Effector memory CD8-positive, alpha-beta T cell (primary cell): Measurements from ENCODE around the gene DRD1.
"Not testable (repeated sequence)": the region's sequence is repeated elsewhere in the genome, so short reads cannot be mapped to it uniquely, and the experiment has no call there.

Experiments
- ATAC-seq: fragments of 150-1000 bp; cut with Tn5 transposase; replicated peaks from 2 replicates; pipeline ENCODE4 v1.10.0; 2021; ENCODE audit warnings: mild to moderate bottlenecking, moderate library complexity
- DNase-seq, 3 experiments: peaks; one replicate each; pipeline ENCODE4 v3.0.0; 2021
- H3K27ac Mint-ChIP-seq, 2 donors: one replicate each; pipeline ENCODE4 v1.8.0; 2022; ENCODE audit warnings: mild to moderate bottlenecking in 2 of 2, mixed read lengths in 2 of 2, moderate library complexity in 2 of 2
- H3K27me3 Mint-ChIP-seq, 2 donors: one replicate each; pipeline ENCODE4 v1.8.0; 2022; ENCODE audit warnings: mixed read lengths in 2 of 2
- H3K36me3 Mint-ChIP-seq: one replicate; pipeline ENCODE4 v1.8.0; 2022; ENCODE audit warnings: mild to moderate bottlenecking, moderate library complexity, mixed read lengths; ENCODE audit not compliant: insufficient read depth
- H3K4me1 Mint-ChIP-seq, 2 donors: one replicate each; pipeline ENCODE4 v1.8.0; 2022; ENCODE audit warnings: low read depth in 2 of 2, mixed read lengths in 2 of 2
- H3K4me3 Mint-ChIP-seq, 2 donors: one replicate each; pipeline ENCODE4 v1.8.0; 2022; ENCODE audit warnings: mild to moderate bottlenecking in 2 of 2, mixed read lengths in 2 of 2, moderate library complexity in 2 of 2
- H3K9me3 Mint-ChIP-seq, 2 donors: one replicate each; pipeline ENCODE4 v1.8.0; 2022; ENCODE audit warnings: mixed read lengths in 2 of 2

The DRD1 gene

DNA sequence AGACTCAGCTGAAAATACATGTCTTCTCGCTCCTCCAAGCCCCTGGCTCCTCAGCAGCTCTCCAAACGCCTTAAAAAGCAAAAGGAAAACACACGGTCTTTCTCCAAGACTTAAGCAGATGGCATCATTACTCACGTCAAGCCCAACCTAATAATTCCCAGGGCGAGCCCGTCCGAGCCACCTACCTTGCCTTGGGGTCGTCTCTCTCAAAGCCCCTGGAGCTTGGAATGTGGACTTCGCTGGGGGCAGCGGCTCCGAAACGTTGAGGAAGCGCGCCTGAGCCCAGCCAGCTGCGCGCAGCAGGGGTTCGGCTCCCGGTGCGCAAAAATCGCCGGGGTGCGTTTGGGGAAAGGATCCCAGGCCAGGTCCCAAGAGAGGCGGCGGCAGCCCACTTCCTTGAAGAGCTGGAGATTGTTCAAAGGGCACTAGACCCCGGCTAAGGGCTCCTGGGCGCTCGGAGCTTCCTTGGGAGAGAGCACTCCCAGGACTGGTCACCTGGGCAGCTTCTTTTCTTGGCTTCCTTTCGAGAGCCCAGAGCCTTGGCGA lies 395 bp downstream of the DRD1 start:
- H3K27ac Mint-ChIP-seq, result no peak overlapping the region
- no peaks in the 10 kb centered on the region for H3K36me3 Mint-ChIP-seq
- no peak for ATAC-seq
- H3K4me1 Mint-ChIP-seq, result peaks cover 5% of the 10 kb centered on the region in 2 donors
- DNase-seq, result no peak
- peaks cover 68 to 73% of the 10 kb centered on the region in 2 donors for H3K27me3 Mint-ChIP-seq
- H3K4me3 Mint-ChIP-seq, result no peak overlapping the region
- no peaks in the 10 kb centered on the region for H3K9me3 Mint-ChIP-seq

DNA sequence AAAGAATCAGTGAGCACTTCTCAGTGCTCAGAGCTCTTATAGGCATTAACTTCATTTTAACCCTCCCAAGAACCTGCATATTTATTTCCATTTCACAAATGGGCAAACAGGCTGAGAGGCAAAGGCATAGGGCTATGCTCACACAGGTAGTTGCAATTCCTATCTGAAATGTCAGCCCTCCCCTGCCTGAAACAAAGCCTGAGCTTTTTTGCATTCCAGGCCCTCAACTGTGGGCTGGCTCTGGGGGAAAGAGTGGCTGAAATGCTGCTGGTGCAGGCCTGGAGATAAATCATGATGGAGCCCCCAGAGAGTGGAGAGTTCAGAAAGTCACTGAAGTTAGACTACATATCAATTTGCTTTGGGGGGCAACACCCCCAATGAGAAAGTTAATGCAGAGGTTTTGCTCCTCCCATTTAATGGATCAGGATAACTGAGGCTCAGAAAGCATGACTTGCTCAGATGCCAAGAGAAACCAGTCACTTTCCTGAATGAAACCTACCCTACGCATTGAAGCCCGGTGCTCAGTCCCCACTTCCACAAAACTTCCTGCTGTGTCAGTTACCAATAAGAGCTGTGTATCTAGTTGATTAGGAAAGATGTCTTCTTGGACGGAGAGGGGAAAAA lies 5.6 kb downstream of the DRD1 start:
- H3K27me3 Mint-ChIP-seq, result peaks cover 54 to 71% of the 10 kb centered on the region in 2 donors
- H3K4me3 Mint-ChIP-seq, result no peak overlapping the region
- no peak for DNase-seq
- no peaks in the 10 kb centered on the region for H3K36me3 Mint-ChIP-seq
- ATAC-seq, result no peak
- H3K4me1 Mint-ChIP-seq, result no peaks in the 10 kb centered on the region
- H3K9me3 Mint-ChIP-seq, result no peaks in the 10 kb centered on the region
- H3K27ac Mint-ChIP-seq, result no peak overlapping the region

DNA sequence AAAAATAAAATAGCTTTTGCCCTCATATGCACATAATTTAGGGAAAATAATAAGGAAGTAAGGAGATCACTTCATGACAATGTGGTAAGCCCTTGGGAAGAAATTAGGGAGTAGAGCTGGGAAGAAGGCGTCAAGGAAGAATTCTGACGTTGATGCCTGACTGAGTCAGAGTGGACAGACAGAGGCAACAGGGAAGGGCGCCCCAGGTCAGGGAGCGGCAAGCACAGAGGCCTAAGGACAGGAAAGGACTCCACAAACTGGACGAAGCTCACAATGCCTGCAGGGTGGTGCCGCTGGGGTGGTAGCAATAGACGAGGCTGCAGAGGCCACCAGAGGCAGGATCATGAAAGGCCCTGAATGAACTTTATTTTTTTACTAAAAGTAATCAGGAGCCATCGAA lies 7.6 kb downstream of the DRD1 start:
- Mint-ChIP-seq H3K4me3 (no peak overlapping the region), H3K4me1 (no peaks in the 10 kb centered on the region), H3K27me3 (peaks cover 34 to 54% of the 10 kb centered on the region in 2 donors), H3K27ac (no peak overlapping the region), H3K9me3 (no peaks in the 10 kb centered on the region), H3K36me3 (no peaks in the 10 kb centered on the region)
- DNase-seq (no peak), ATAC-seq (no peak)

DNA sequence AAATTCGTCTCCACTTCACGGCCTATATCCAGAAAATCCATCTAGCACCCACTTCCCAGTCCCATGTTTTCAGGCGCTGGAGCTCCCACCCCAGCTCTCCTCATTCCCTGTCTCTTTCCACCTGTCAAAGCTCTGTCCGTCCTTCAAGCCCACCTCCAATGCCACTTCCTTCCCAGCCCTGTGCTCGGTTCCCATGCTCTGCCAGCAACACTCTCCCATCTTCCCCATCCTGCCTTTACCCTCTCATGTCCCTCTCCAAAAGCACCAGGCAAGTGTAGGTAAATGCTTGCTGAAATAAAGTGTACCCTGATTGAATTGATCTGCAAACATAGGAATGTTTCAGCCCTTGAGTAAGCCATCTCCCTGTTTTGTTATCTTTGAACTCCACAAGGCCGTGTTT lies 9.2 kb downstream of the DRD1 start:
- H3K27me3 Mint-ChIP-seq, result peaks cover 25 to 54% of the 10 kb centered on the region in 2 donors
- no peak for ATAC-seq
- H3K9me3 Mint-ChIP-seq, result no peaks in the 10 kb centered on the region
- H3K4me1 Mint-ChIP-seq, result no peaks in the 10 kb centered on the region
- DNase-seq, result no peak
- no peaks in the 10 kb centered on the region for H3K36me3 Mint-ChIP-seq
- no peak overlapping the region for H3K27ac Mint-ChIP-seq
- H3K4me3 Mint-ChIP-seq, result no peak overlapping the region

DNA sequence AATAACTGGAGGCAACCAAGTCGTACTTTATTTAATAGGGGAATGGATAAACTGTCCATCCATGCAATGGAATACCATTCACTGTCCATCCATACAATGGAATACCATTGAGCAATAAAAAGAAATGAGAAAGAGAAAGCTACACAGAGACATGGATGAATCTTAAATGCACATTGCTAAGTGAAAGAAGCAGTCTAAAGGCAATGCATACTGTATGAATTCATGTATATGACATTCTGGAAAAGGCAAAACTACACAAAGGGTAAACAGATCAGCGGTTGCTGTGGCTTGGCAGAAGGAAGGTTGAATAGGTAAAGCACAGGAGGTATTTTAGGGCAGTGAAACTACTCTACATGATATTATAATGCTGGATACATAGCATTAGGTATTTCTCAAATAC lies 16.2 kb downstream of the DRD1 start:
- Mint-ChIP-seq H3K4me3 (no peak overlapping the region), H3K4me1 (no peaks in the 10 kb centered on the region), H3K27ac (no peak overlapping the region), H3K27me3 (peaks cover 40 to 43% of the 10 kb centered on the region in 2 donors), H3K9me3 (peaks cover 0 to 4% of the 10 kb centered on the region in 2 donors), H3K36me3 (no peaks in the 10 kb centered on the region)
- no peak for DNase-seq
- ATAC-seq, result no peak

DNA sequence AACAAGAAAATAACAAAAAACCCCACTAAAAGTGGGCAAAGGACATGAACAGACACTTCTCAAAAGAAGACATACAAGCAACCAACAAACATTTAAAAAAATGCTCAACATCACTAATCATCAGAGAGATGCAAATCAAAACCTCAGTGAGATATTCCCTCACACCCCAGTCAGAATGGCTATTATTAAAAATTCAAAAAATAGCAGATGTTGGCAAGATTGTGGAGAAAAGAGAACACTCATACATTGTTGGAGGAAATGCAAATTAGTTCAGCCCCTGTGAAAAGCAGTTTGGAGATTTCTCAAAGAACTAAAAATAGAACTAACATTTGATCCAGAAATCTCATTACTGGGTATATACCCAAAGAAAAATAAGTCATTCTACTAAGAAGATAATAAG lies 19.4 kb downstream of the DRD1 start:
- peaks cover 59 to 67% of the 10 kb centered on the region in 2 donors for H3K27me3 Mint-ChIP-seq
- H3K9me3 Mint-ChIP-seq, H3K36me3 Mint-ChIP-seq, H3K4me3 Mint-ChIP-seq, H3K27ac Mint-ChIP-seq, H3K4me1 Mint-ChIP-seq, DNase-seq, ATAC-seq: not testable (repeated sequence)

DNA sequence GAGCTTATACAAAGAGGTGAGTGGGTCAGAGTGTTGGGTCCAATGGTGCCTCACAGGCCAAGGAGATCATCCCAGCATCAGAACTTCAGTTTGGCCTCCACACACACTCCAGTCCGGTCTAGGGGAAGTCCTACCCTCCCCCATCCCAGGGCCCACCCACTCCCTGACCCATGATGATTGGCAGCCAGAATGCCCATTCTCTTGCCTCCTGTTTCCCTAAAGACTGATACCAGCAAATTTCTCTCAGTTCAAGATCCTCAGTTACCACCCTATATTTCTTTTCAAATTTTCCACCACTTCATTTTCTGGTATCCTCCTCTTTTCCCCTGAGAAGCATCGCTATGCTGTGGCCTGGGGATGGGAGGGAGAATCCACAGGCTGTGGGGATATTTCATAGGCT lies 21.9 kb downstream of the DRD1 start:
- no peaks in the 10 kb centered on the region for H3K4me1 Mint-ChIP-seq
- no peaks in the 10 kb centered on the region for H3K36me3 Mint-ChIP-seq
- ATAC-seq, result no peak
- peaks cover 58 to 68% of the 10 kb centered on the region in 2 donors for H3K27me3 Mint-ChIP-seq
- no peak overlapping the region for H3K27ac Mint-ChIP-seq
- H3K4me3 Mint-ChIP-seq, result no peak overlapping the region
- no peak for DNase-seq
- H3K9me3 Mint-ChIP-seq, result no peaks in the 10 kb centered on the region

DNA sequence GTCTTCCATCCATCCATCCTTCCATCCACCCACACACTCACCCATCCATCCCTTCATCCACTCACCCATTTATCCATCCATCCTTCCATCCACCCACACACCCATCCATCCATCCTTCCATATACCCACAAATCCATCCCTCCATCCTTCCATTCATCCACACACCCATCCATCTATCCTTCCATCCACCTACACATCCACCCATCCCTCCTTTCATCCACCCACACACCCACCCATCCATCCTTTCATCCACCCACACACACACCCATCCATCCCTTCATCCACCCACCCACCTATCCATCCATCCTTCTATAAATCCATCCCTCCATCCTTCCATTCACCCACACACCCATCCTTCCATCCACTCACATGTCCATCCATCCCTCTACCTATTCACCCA lies 23.6 kb downstream of the DRD1 start:
- DNase-seq, result no peak
- H3K4me1 Mint-ChIP-seq, result no peaks in the 10 kb centered on the region
- peaks cover 0 to 2% of the 10 kb centered on the region in 2 donors for H3K9me3 Mint-ChIP-seq
- no peak for ATAC-seq
- no peaks in the 10 kb centered on the region for H3K36me3 Mint-ChIP-seq
- peaks cover 63 to 79% of the 10 kb centered on the region in 2 donors for H3K27me3 Mint-ChIP-seq
- H3K27ac Mint-ChIP-seq, result no peak overlapping the region
- H3K4me3 Mint-ChIP-seq, result no peak overlapping the region

DNA sequence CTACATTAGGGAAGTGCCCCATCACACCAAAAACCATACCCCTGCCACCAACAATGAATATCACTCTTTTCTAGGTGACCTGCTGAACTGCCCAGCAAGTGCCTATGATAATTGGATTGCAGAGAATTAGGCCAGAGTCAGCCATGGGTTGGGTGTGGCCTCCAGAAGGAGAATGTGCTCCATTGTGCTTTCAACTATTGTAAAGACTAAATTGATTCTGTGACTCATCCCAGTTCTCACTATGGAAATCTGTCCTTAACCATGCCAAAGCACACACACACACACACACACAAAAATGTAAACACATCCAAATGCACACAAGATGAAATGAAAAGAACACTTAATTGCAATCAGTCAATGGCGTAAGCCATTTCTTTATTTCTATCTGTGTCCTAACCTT lies 25.7 kb downstream of the DRD1 start:
- no peak for ATAC-seq
- no peak overlapping the region for H3K27ac Mint-ChIP-seq

DNA sequence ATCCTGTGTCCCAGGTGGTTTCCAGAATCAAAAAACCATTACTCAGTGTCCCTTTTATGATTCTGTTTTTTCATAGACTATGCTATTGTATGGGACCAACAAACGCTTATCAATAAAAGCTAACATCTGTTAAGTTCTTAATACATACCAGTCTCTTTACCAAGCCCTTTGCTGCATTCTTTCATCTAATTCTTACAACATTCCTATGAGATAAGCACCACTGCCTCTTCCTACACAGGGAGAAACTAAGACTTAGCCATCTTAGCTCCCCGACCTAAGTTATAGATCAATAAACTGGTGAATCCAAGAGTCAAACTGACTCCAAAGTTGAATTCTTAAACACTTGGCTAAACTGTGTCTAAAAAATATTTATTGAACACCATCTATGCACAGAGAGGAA lies 26.6 kb downstream of the DRD1 start:
- Mint-ChIP-seq H3K36me3 (no peaks in the 10 kb centered on the region), H3K4me1 (no peaks in the 10 kb centered on the region), H3K27me3 (peaks cover 64% of the 10 kb centered on the region in 2 donors), H3K4me3 (no peak overlapping the region), H3K9me3 (peaks cover 0 to 2% of the 10 kb centered on the region in 2 donors), H3K27ac (no peak overlapping the region)
- DNase-seq (no peak), ATAC-seq (no peak)

More for the DNA sequence above, 25.7 kb downstream of the DRD1 start:
- H3K27me3 Mint-ChIP-seq, result peaks cover 65 to 67% of the 10 kb centered on the region in 2 donors
- no peak for DNase-seq
- H3K9me3 Mint-ChIP-seq, result peaks cover 0 to 2% of the 10 kb centered on the region in 2 donors
- no peak overlapping the region for H3K4me3 Mint-ChIP-seq
- no peaks in the 10 kb centered on the region for H3K4me1 Mint-ChIP-seq
- no peaks in the 10 kb centered on the region for H3K36me3 Mint-ChIP-seq

DNA sequence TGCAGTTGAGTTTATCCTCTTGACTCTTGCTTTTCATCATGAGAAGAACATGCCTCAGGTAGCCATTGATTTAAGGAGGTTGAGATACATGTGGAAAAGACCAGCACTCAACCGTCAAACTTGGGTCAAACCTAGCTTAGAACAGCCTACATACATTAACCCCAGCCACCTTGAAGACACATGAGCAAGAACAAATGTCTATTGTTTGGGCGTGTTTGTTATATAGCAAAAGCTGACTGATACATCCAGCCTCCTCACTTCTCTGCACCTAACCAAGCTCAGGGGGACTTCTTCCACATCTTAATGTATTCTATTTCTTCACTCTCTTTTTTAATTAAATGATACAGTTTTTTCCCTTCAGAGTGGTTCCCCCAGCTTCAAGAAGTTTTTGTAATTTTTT lies 28.7 kb downstream of the DRD1 start:
- H3K4me1 Mint-ChIP-seq, result no peaks in the 10 kb centered on the region
- H3K27ac Mint-ChIP-seq, result no peak overlapping the region
- H3K36me3 Mint-ChIP-seq, result no peaks in the 10 kb centered on the region
- no peak for DNase-seq
- H3K27me3 Mint-ChIP-seq, result peaks cover 44 to 56% of the 10 kb centered on the region in 2 donors
- no peak overlapping the region for H3K4me3 Mint-ChIP-seq
- ATAC-seq, result no peak
- peaks cover 0 to 2% of the 10 kb centered on the region in 2 donors for H3K9me3 Mint-ChIP-seq

DNA sequence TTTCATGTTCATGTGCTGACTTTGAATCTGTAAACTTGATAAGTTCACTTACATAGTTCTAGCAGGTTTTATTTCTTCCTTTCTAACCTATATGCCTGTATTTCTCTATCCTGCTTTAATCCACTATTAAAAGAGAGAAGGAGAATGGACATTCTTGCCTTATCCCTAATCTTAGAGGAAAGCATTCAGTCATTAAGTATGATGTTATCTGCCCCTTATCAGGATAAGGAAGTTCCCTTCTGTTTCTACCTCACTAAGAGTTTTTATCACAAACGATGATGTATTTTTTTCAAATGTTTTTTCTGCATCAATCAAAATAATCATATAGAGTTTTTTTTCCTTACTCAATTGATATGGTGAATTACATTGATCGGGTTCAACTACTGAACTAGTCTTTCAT lies 33.1 kb downstream of the DRD1 start:
- no peaks in the 10 kb centered on the region for H3K4me1 Mint-ChIP-seq
- peaks cover 0 to 2% of the 10 kb centered on the region in 2 donors for H3K9me3 Mint-ChIP-seq
- ATAC-seq, result no peak
- H3K4me3 Mint-ChIP-seq, result no peak overlapping the region
- no peaks in the 10 kb centered on the region for H3K36me3 Mint-ChIP-seq
- H3K27ac Mint-ChIP-seq, result no peak overlapping the region
- peaks cover 24 to 45% of the 10 kb centered on the region in 2 donors for H3K27me3 Mint-ChIP-seq
- DNase-seq, result no peak

DNA sequence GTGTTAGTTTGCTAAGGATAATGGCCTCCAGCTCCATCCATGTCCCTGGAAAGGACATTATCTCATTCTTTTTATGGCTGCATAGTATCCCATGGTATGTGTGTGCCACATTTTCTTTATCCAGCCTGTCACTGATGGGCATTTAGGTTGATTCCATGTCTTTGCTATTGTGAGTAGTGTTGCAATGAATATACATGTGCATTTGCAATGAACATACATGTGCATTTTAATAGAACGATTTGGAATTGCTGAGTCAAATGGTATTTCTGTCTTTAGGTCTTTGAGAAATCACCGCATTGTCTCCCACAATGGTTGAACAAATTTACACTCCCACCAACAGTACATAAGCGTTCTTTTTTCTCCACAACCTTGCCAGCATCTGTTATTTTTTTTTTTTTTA lies 37.7 kb downstream of the DRD1 start:
- Mint-ChIP-seq H3K36me3 (no peaks in the 10 kb centered on the region), H3K4me3 (no peak overlapping the region), H3K9me3 (peaks cover 0 to 4% of the 10 kb centered on the region in 2 donors), H3K27ac (no peak overlapping the region), H3K27me3 (peaks cover 6 to 8% of the 10 kb centered on the region in 2 donors), H3K4me1 (no peaks in the 10 kb centered on the region)
- no peak for ATAC-seq
- DNase-seq, result no peak

DNA sequence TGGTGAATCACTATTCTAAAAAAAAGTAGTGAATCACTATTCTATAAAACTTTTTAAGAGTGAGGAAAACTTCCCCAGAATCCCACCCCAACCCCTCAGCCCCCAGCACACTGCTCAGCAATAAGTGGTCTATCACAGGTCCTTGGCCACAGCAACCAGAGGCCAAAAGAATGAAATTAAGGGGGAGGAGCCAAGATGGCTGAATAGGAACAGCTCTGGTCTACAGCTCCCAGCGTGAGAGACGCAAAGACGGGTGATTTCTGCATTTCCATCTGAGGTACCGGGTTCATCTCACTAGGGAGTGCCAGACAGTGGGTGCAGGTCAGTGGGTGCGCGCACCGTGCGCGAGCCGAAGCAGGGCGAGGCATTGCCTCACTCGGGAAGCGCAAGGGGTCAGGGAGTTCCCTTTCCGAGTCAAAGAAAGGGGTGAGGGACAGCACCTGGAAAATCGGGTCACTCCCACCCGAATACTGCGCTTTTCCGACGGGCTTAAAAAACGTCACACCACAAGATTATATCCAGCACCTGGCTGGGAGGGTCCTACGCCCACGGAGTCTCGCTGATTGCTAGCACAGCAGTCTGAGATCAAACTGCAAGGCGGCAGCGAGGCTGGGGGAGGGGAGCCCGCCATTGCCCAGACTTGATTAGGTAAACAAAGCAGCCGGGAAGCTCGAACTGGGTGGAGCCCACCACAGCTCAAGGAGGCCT lies 46.2 kb downstream of the DRD1 start:
- H3K4me3 Mint-ChIP-seq, H3K27ac Mint-ChIP-seq, ATAC-seq, H3K4me1 Mint-ChIP-seq, H3K9me3 Mint-ChIP-seq, H3K36me3 Mint-ChIP-seq, DNase-seq: not testable (repeated sequence)
- H3K27me3 Mint-ChIP-seq, result peaks cover 20 to 27% of the 10 kb centered on the region in 2 donors
